DOHH2 (cell line): Measurements from ENCODE around the gene GALNTL6.

Experiments used
- CTCF ChIP-seq: fragments of 200-600 bp; sonication (generic); IDR thresholded peaks from one replicate; pipeline ENCODE4 v1.5.1; 2014; ENCODE audit warnings: antibody characterized with exemption, mild to moderate bottlenecking, low read depth, low read length; ENCODE audit not compliant: poor library complexity, severe bottlenecking
- EZH2phosphoT487 ChIP-seq: fragments of 200-600 bp; sonication (generic); IDR thresholded peaks from 2 replicates; pipeline ENCODE4 v1.6.1; 2017; ENCODE audit warnings: borderline replicate concordance, mild to moderate bottlenecking, antibody characterized with exemption, low read length, moderate library complexity, mixed read lengths

GRCh38 chr4:173057442-173057841 is 1244.2 kb downstream of the GALNTL6 start:
- TF ChIP-seq CTCF (no peak), EZH2phosphoT487 (no peak)
